Tibial nerve (tissue), 4 donors: ENCODE measurements around the gene NID1. TPM values are rescaled to one million over a fixed set of nuclear protein-coding genes. Genes with fewer than 3 reads are reported as not detected.
A peak's percentile ranks its signal among the peaks of the same experiment; 100 is the strongest.

Experiments used
- DNase-seq, 2 donors: peaks; one replicate each; pipeline ENCODE4 v3.0.0-alpha.2; 2019; ENCODE audit warnings: low spot score in 2 of 2
- H3K27ac ChIP-seq, 4 donors: fragments of 200-600 bp; sonication (generic) in 3 of 4; one replicate each; pipeline ENCODE4 v1.5.1; 2017 to 2019; ENCODE audit warnings: mild to moderate bottlenecking in 1 of 4
- H3K27me3 ChIP-seq, 2 donors: fragments of 200-600 bp; sonication (generic) in 1 of 2; one replicate each; pipeline versions ENCODE4 v1.5.1 to v1.6.0; 2017 to 2019
- H3K36me3 ChIP-seq, 3 donors: fragments of 200-600 bp; sonication (generic); one replicate each; pipeline ENCODE4 v1.5.1; 2018 to 2019
- H3K4me1 ChIP-seq, 4 donors: fragments of 200-600 bp; sonication (generic) in 3 of 4; one replicate each; pipeline ENCODE4 v1.5.1; 2017 to 2019
- H3K4me3 ChIP-seq, 4 donors: fragments of 200-600 bp; sonication (generic) in 3 of 4; one replicate each; pipeline ENCODE4 v1.5.1; 2017 to 2019; ENCODE audit warnings: mild to moderate bottlenecking in 1 of 4, moderate library complexity in 1 of 4
- H3K9me3 ChIP-seq, 4 donors: fragments of 200-600 bp; sonication (generic) in 3 of 4; one replicate each; pipeline ENCODE4 v1.5.1; 2017 to 2019
- CTCF ChIP-seq, 5 experiments: fragments of 200-600 bp in 3 of 5; fragments of 450-650 bp in 2 of 5; sonication (generic) in 3 of 5; IDR thresholded peaks; one replicate each; pipeline ENCODE4 v1.5.1; 2016 to 2019; ENCODE audit warnings: antibody characterized with exemption in 5 of 5, mild to moderate bottlenecking in 3 of 5, moderate library complexity in 2 of 5
- EP300 ChIP-seq, 2 donors: sonication (generic); formaldehyde crosslinking; IDR thresholded peaks; one replicate each; pipeline ENCODE4 v1.6.1; 2017; ENCODE audit warnings: antibody characterized with exemption in 2 of 2, mild to moderate bottlenecking in 1 of 2
- POLR2A ChIP-seq, 2 donors: fragments of 450-650 bp; IDR thresholded peaks; one replicate each; pipeline ENCODE4 v1.6.1; 2017; ENCODE audit warnings: antibody characterized with exemption in 2 of 2, mild to moderate bottlenecking in 2 of 2, moderate library complexity in 2 of 2
- WGBS, 2 donors: methylation state at CpG; one replicate each; pipeline ENCODE4 v1.1.5; 2018; 5-methylcytosine and 5-hydroxymethylcytosine counted together
- total RNA-seq, 4 donors: library from RNA; depleted of rRNA; stranded (reverse); fragments of >200 nt; gene quantifications; one replicate each; pipeline ENCODE4 v1.1.0, GENCODE V29; 2016

NID1 gene
- total RNA-seq, 4 donors from 2014 or later: 192 to 321 (median 215) TPM

GRCh38 chr1:236035681-236036101 is 29.2 kb downstream of the NID1 start:
- TF ChIP-seq CTCF (IDR thresholded peaks at IDR 0.05) (no peak), EP300 (IDR thresholded peaks at IDR 0.05) (peak in 1 of 2 donors; percentile 91), POLR2A (IDR thresholded peaks at IDR 0.05) (peak in 1 of 2 donors; percentile 23)
- Histone ChIP-seq H3K36me3 (peaks cover 0 to 62% (median 0%) of the 10 kb centered on the region in 3 donors), H3K4me1 (peaks cover 0 to 41% (median 15%) of the 10 kb centered on the region in 4 donors), H3K27me3 (no peaks in the 10 kb centered on the region), H3K9me3 (no peaks in the 10 kb centered on the region), H3K27ac (peak overlapping the region in 3 of 4 donors; percentile 11 to 79 (median 79)), H3K4me3 (no peak overlapping the region)
- DNase-seq: peak; percentile 59 to 82
- WGBS, 2 donors: 71 to 75% methylated on average over 8 of the region's 8 CpGs

- H3K36me3 ChIP-seq: peaks cover 0 to 83% (median 5%) of the 10 kb centered on the region in 3 donors
- H3K4me1 ChIP-seq: peaks cover 0 to 23% (median 8%) of the 10 kb centered on the region in 4 donors
- H3K27ac ChIP-seq: peak overlapping the region in 2 of 4 donors; percentile 57 to 66
- WGBS, 2 donors: 84 to 92% methylated on average over 3 to 4 of the region's 4 CpGs
- H3K4me3 ChIP-seq: no peak overlapping the region
- no peak for TF ChIP-seq POLR2A (IDR thresholded peaks at IDR 0.05)
- TF ChIP-seq CTCF (IDR thresholded peaks at IDR 0.05): no peak
- TF ChIP-seq EP300 (IDR thresholded peaks at IDR 0.05): no peak
- no peaks in the 10 kb centered on the region for H3K9me3 ChIP-seq
- H3K27me3 ChIP-seq: no peaks in the 10 kb centered on the region
- DNase-seq: no peak
These were observed 31.6 kb downstream of the NID1 start for GRCh38 chr1:236033336-236033735.

GRCh38 chr1:236030534-236030933 is 34.4 kb downstream of the NID1 start:
- H3K36me3 ChIP-seq: peaks cover 0 to 84% (median 5%) of the 10 kb centered on the region in 3 donors
- H3K27me3 ChIP-seq: no peaks in the 10 kb centered on the region
- DNase-seq: no peak
- WGBS, 2 donors: 58 to 64% methylated on average over 3 of the region's 3 CpGs
- H3K4me1 ChIP-seq: peaks cover 0 to 22% (median 9%) of the 10 kb centered on the region in 4 donors
- peak overlapping the region in 1 of 4 donors; percentile 28 for H3K27ac ChIP-seq
- TF ChIP-seq CTCF (IDR thresholded peaks at IDR 0.05) (no peak), EP300 (IDR thresholded peaks at IDR 0.05) (no peak)
- no peak overlapping the region for H3K4me3 ChIP-seq
- no peaks in the 10 kb centered on the region for H3K9me3 ChIP-seq

GRCh38 chr1:236029428-236029940 is 35.4 kb downstream of the NID1 start:
- no peak for TF ChIP-seq EP300 (IDR thresholded peaks at IDR 0.05)
- no peak for TF ChIP-seq CTCF (IDR thresholded peaks at IDR 0.05)
- TF ChIP-seq POLR2A (IDR thresholded peaks at IDR 0.05): no peak
- Histone ChIP-seq H3K27ac (peak overlapping the region in 2 of 4 donors; percentile 28 to 29), H3K36me3 (peaks cover 0 to 91% (median 5%) of the 10 kb centered on the region in 3 donors), H3K4me3 (no peak overlapping the region), H3K4me1 (peaks cover 0 to 22% (median 9%) of the 10 kb centered on the region in 4 donors), H3K27me3 (no peaks in the 10 kb centered on the region), H3K9me3 (no peaks in the 10 kb centered on the region)
- WGBS, 2 donors: 93 to 96% methylated on average over 26 of the region's 26 CpGs
- DNase-seq: no peak

GRCh38 chr1:236027104-236027503 is 37.8 kb downstream of the NID1 start:
- TF ChIP-seq CTCF (IDR thresholded peaks at IDR 0.05) (no peak), POLR2A (IDR thresholded peaks at IDR 0.05) (peak in 1 of 2 donors; percentile 40), EP300 (IDR thresholded peaks at IDR 0.05) (peak; percentile 35 to 56)
- WGBS, 2 donors: 39 to 46% methylated on average over 4 of the region's 4 CpGs
- Histone ChIP-seq H3K4me3 (no peak overlapping the region), H3K36me3 (peaks cover 0 to 98% (median 5%) of the 10 kb centered on the region in 3 donors), H3K27ac (peak overlapping the region; percentile 6 to 85 (median 72)), H3K9me3 (no peaks in the 10 kb centered on the region), H3K27me3 (no peaks in the 10 kb centered on the region), H3K4me1 (peaks cover 0 to 22% (median 9%) of the 10 kb centered on the region in 4 donors)
- no peak for DNase-seq
